Measurements from ENCODE around the gene KDSR. TPM values are rescaled to one million over a fixed set of nuclear protein-coding genes. Genes with fewer than 3 reads are reported as not detected.

The KDSR gene
- total RNA-seq, 6 experiments from 2014 or later, result 46.7 to 69.4 (median 57.1) TPM

- H3K36me3 Mint-ChIP-seq (ENCODE audit: low read depth), result no peaks in the 10 kb centered on the region
- H3K27me3 Mint-ChIP-seq (ENCODE audit: insufficient read depth), result peaks cover 12% of the 10 kb centered on the region; the same call in 1 of the 2 replicates
- TF ChIP-seq CTCF (IDR thresholded peaks at IDR 0.05), result no peak
- no peak for DNase-seq
- H3K9me3 Mint-ChIP-seq, result no peaks in the 10 kb centered on the region
- H3K4me3 Mint-ChIP-seq, result no peak overlapping the region
- no peak overlapping the region for H3K27ac Mint-ChIP-seq
- peaks cover 16% of the 10 kb centered on the region for H3K4me1 Mint-ChIP-seq (ENCODE audit: low read depth)
Observed at GRCh38 chr18:63302220-63302619, 64.8 kb downstream of the KDSR start.

- Mint-ChIP-seq H3K27me3 (ENCODE audit: insufficient read depth) (peaks cover 11% of the 10 kb centered on the region; the same call in 1 of the 2 replicates), H3K4me3 (no peak overlapping the region), H3K9me3 (no peaks in the 10 kb centered on the region), H3K4me1 (ENCODE audit: low read depth) (peaks cover 16% of the 10 kb centered on the region), H3K36me3 (ENCODE audit: low read depth) (no peaks in the 10 kb centered on the region), H3K27ac (no peak overlapping the region)
- no peak for DNase-seq
- TF ChIP-seq CTCF (IDR thresholded peaks at IDR 0.05), result no peak
Observed at GRCh38 chr18:63301434-63301833, 65.6 kb downstream of the KDSR start.

GRCh38 chr18:63299837-63300745 lies 66.9 kb downstream of the KDSR start:
- Mint-ChIP-seq H3K27me3 (ENCODE audit: insufficient read depth) (peaks cover 8% of the 10 kb centered on the region), H3K4me3 (no peak overlapping the region), H3K27ac (no peak overlapping the region; the same call in 1 of the 2 replicates), H3K9me3 (no peaks in the 10 kb centered on the region), H3K36me3 (ENCODE audit: low read depth) (no peaks in the 10 kb centered on the region), H3K4me1 (ENCODE audit: low read depth) (peaks cover 16% of the 10 kb centered on the region)
- no peak for DNase-seq
- TF ChIP-seq CTCF (IDR thresholded peaks at IDR 0.05), result no peak

GRCh38 chr18:63298400-63299365 lies 68.3 kb downstream of the KDSR start:
- H3K9me3 Mint-ChIP-seq, result no peaks in the 10 kb centered on the region
- H3K4me3 Mint-ChIP-seq, result no peak overlapping the region
- H3K36me3 Mint-ChIP-seq (ENCODE audit: low read depth), result no peaks in the 10 kb centered on the region
- TF ChIP-seq CTCF (IDR thresholded peaks at IDR 0.05), result no peak
- peaks cover 16% of the 10 kb centered on the region for H3K4me1 Mint-ChIP-seq (ENCODE audit: low read depth)
- no peak for DNase-seq
- peaks cover 7% of the 10 kb centered on the region for H3K27me3 Mint-ChIP-seq (ENCODE audit: insufficient read depth)
- no peak overlapping the region for H3K27ac Mint-ChIP-seq

- H3K4me3 Mint-ChIP-seq, result no peak overlapping the region
- H3K27me3 Mint-ChIP-seq (ENCODE audit: insufficient read depth), result peaks cover 7% of the 10 kb centered on the region
- no peaks in the 10 kb centered on the region for H3K9me3 Mint-ChIP-seq
- peaks cover 16% of the 10 kb centered on the region for H3K4me1 Mint-ChIP-seq (ENCODE audit: low read depth)
- no peak for DNase-seq
- no peak for TF ChIP-seq CTCF (IDR thresholded peaks at IDR 0.05)
- no peak overlapping the region for H3K27ac Mint-ChIP-seq
- no peaks in the 10 kb centered on the region for H3K36me3 Mint-ChIP-seq (ENCODE audit: low read depth)
Observed at GRCh38 chr18:63297687-63298399, 69.2 kb downstream of the KDSR start.

Data from HFFc6 (cell line).